Panc1 (cell line): ENCODE results near the gene RAP1GAP. TPM values are rescaled to one million over a fixed set of nuclear protein-coding genes. Genes with fewer than 3 reads are reported as not detected.

Experiments used
- ATAC-seq: fragments of 200-7000 bp; cut with Tn5 transposase; 2 replicates; pipeline ENCODE4 v1.9.1; 2020; ENCODE audit warnings: mild to moderate bottlenecking, moderate library complexity
- BruUV-seq: library from RNA; stranded (reverse); fragments of 400-500 nt; replicated peaks from 2 replicates; lab custom pipeline; 2021; lab: Mats Ljungman, UMichigan
- CTCF ChIA-PET: fragments of 300-600 bp; sonication (Branson Sonifier 250); formaldehyde crosslinking; loops from one replicate; lab custom pipeline; 2022; ENCODE audit warnings: antibody characterized with exemption; lab: Charles Lee
- POLR2A ChIA-PET: fragments of 300-600 bp; sonication (Branson Sonifier 250); formaldehyde crosslinking; loops from one replicate; lab custom pipeline; 2022; ENCODE audit warnings: antibody characterized with exemption; lab: Charles Lee
- DNase-seq: peaks from one replicate; pipeline ENCODE4 v3.0.0-alpha.2; 2010; ENCODE audit warnings: low read depth, low spot score
- H3K27ac ChIP-seq: 2 replicates; pipeline ENCODE4 v1.5.1; 2011; ENCODE audit warnings: mild to moderate bottlenecking, low read length, inconsistent platforms
- H3K27me3 ChIP-seq: fragments of 200-500 bp; sonication (Bioruptor generic); 2 replicates; pipeline ENCODE4 v1.6.0; 2014; ENCODE audit warnings: low read length, inconsistent platforms; ENCODE audit not compliant: control insufficient read depth, insufficient read depth
- H3K36me3 ChIP-seq: fragments of 200-500 bp; sonication (Bioruptor generic); 2 replicates; pipeline ENCODE4 v1.5.1; 2014; ENCODE audit warnings: inconsistent platforms, mild to moderate bottlenecking, low read length, moderate library complexity; ENCODE audit not compliant: control insufficient read depth, insufficient read depth
- H3K4me1 ChIP-seq: 2 replicates; pipeline ENCODE4 v1.5.1; 2011; ENCODE audit warnings: inconsistent platforms, mild to moderate bottlenecking, low read length, moderate library complexity; ENCODE audit not compliant: control insufficient read depth, insufficient read depth
- H3K4me3 ChIP-seq, 2 experiments: 2 replicates each; pipeline ENCODE4 v1.5.1; 2011 to 2012; ENCODE audit warnings: low read depth in 2 of 2, low read length in 2 of 2, mild to moderate bottlenecking in 2 of 2, inconsistent platforms in 1 of 2, moderate library complexity in 1 of 2
- H3K9me3 ChIP-seq: fragments of 200-500 bp; sonication (Bioruptor generic); 2 replicates; pipeline ENCODE4 v1.5.1; 2014; ENCODE audit warnings: low read depth, mild to moderate bottlenecking, inconsistent platforms, low read length, moderate library complexity; ENCODE audit not compliant: control insufficient read depth, insufficient read depth
- POLR2AphosphoS5 ChIP-seq: IDR thresholded peaks from 2 replicates; pipeline ENCODE4 v1.6.1; 2012; ENCODE audit warnings: mild to moderate bottlenecking, low read depth, low read length, moderate library complexity
- SIN3A ChIP-seq: IDR thresholded peaks from 2 replicates; pipeline ENCODE4 v1.6.1; 2012; ENCODE audit warnings: low read depth, mild to moderate bottlenecking, low read length, moderate library complexity, borderline replicate concordance; ENCODE audit not compliant: insufficient read depth
- TCF7L2 ChIP-seq: IDR thresholded peaks from 2 replicates; pipeline ENCODE4 v1.6.1; 2011; ENCODE audit warnings: mild to moderate bottlenecking, low read depth, low read length, inconsistent platforms
- in situ Hi-C: cut with HindIII; loops from 2 replicates; pipeline ENCODE4 v1.10.0; 2016; ENCODE audit warnings: low sequenced_read_pairs, low pct_unique_long_range_greater_than_20kb
- intact Hi-C: fragments of 100-400 bp; cut with micrococcal nuclease; formaldehyde crosslinking; loops from one replicate; pipeline ENCODE4 v1.10.0; 2022; ENCODE audit not compliant: unreplicated experiment
- total RNA-seq: library from RNA; stranded (reverse); gene quantifications from one replicate; pipeline ENCODE4 v1.2.1, GENCODE V29; 2021; ENCODE audit not compliant: unreplicated experiment
- TF ChIP-seq, protein P1 (sequence below): fragments of 450-650 bp; IDR thresholded peaks from 2 replicates; pipeline ENCODE4 v1.5.1; 2017; ENCODE audit warnings: mild to moderate bottlenecking
- TF ChIP-seq, protein P2 (sequence below), 2 experiments: IDR thresholded peaks; 2 replicates each; pipeline ENCODE4 v1.6.1; 2011 to 2012; ENCODE audit warnings: low read depth in 2 of 2, control low read depth in 1 of 2, low read length in 1 of 2, mild to moderate bottlenecking in 1 of 2, moderate library complexity in 1 of 2; ENCODE audit not compliant: insufficient read depth in 1 of 2

RAP1GAP gene
- total RNA-seq, 1 experiment from 2014 or later, result 4.6 TPM

DNA sequence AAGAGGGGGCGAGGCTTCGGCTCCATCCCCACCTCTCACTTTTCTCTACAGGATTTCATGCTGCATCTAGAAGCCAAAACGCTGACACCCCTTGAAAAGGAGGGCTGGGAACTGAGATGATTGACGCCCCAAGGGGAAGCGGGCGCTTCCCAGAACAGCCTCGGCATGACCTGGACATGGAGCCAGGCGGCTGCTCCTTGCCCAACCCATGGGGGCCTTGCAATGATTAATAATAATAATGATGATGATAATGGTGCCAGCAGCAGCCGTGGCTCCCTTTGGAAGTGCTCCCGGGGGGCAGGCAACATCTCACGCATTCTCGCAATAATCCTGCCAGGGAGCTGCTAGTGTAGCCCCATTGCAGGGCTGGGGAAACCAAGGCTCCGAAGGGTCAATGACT, 78.2 kb downstream of the RAP1GAP start:
- Histone ChIP-seq H3K9me3 (no peaks in the 10 kb centered on the region), H3K4me3 (no peak overlapping the region), H3K36me3 (no peaks in the 10 kb centered on the region), H3K27ac (no peak overlapping the region), H3K27me3 (no peaks in the 10 kb centered on the region), H3K4me1 (peaks cover 11% of the 10 kb centered on the region)
- DNase-seq, result no peak
- intact Hi-C loops (loop anchor here (10.0 kb wide), 1 partner anchor 64 kb away; no protein-coding TSS in a partner anchor), in situ Hi-C loops (no loop called here)
- ATAC-seq, result no peak
- CTCF ChIA-PET, result no interaction called here
- POLR2A ChIA-PET, result no interaction called here
- no peak for TF ChIP-seq SIN3A
- TF ChIP-seq, protein P1, sequence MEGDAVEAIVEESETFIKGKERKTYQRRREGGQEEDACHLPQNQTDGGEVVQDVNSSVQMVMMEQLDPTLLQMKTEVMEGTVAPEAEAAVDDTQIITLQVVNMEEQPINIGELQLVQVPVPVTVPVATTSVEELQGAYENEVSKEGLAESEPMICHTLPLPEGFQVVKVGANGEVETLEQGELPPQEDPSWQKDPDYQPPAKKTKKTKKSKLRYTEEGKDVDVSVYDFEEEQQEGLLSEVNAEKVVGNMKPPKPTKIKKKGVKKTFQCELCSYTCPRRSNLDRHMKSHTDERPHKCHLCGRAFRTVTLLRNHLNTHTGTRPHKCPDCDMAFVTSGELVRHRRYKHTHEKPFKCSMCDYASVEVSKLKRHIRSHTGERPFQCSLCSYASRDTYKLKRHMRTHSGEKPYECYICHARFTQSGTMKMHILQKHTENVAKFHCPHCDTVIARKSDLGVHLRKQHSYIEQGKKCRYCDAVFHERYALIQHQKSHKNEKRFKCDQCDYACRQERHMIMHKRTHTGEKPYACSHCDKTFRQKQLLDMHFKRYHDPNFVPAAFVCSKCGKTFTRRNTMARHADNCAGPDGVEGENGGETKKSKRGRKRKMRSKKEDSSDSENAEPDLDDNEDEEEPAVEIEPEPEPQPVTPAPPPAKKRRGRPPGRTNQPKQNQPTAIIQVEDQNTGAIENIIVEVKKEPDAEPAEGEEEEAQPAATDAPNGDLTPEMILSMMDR, result no peak
- TF ChIP-seq, protein P2, sequence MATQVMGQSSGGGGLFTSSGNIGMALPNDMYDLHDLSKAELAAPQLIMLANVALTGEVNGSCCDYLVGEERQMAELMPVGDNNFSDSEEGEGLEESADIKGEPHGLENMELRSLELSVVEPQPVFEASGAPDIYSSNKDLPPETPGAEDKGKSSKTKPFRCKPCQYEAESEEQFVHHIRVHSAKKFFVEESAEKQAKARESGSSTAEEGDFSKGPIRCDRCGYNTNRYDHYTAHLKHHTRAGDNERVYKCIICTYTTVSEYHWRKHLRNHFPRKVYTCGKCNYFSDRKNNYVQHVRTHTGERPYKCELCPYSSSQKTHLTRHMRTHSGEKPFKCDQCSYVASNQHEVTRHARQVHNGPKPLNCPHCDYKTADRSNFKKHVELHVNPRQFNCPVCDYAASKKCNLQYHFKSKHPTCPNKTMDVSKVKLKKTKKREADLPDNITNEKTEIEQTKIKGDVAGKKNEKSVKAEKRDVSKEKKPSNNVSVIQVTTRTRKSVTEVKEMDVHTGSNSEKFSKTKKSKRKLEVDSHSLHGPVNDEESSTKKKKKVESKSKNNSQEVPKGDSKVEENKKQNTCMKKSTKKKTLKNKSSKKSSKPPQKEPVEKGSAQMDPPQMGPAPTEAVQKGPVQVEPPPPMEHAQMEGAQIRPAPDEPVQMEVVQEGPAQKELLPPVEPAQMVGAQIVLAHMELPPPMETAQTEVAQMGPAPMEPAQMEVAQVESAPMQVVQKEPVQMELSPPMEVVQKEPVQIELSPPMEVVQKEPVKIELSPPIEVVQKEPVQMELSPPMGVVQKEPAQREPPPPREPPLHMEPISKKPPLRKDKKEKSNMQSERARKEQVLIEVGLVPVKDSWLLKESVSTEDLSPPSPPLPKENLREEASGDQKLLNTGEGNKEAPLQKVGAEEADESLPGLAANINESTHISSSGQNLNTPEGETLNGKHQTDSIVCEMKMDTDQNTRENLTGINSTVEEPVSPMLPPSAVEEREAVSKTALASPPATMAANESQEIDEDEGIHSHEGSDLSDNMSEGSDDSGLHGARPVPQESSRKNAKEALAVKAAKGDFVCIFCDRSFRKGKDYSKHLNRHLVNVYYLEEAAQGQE (IDR thresholded peaks at IDR 0.05; ENCODE audit: insufficient read depth in 1 of 2, low read depth in 2 of 2, low read length in 1 of 2), result no peak
- no peak for TF ChIP-seq POLR2AphosphoS5
- no peak for TF ChIP-seq TCF7L2
- BruUV-seq, result no TSS peak

DNA sequence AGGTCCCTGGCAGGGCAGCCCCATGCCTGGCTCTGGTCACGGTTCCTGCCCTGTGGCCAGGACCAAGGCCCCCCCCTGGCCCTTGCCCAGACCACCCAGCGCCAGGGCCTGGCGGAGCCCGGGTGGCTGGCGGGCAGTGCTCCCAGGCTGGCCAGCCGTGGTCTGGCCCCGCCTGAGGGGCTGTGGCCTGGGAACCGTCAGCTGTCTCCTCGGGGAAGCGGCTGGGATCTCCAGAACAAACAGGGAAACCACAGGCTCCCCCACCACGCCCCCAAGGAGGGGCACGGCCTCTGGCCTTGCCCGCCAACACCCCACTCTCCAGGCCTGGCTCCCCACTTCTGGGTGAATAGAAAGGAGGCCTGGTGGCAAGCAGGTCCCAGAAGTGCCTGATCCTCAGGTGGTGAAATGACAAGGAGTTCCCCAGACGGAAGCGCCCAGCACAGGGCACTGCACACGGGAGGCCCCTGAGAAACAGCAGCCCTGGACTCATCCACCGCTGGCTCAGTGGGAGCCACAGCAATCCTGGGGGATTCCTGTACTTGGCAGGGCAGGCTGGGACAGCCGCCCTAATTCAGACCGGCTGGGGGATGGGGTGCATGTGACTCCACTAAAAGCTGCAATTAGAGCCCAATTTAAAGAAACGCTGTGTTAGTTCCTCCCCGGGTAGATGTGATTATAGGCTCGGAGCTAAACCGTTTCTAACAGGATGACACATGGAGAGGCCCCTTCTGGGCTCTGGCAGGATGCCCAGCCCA, 78.9 kb downstream of the RAP1GAP start:
- Histone ChIP-seq H3K27me3 (no peaks in the 10 kb centered on the region), H3K27ac (no peak overlapping the region), H3K4me3 (no peak overlapping the region), H3K4me1 (peaks cover 11% of the 10 kb centered on the region), H3K9me3 (no peaks in the 10 kb centered on the region), H3K36me3 (no peaks in the 10 kb centered on the region)
- intact Hi-C loops (loop anchor here (10.0 kb wide), 1 partner anchor 64 kb away; no protein-coding TSS in a partner anchor), in situ Hi-C loops (no loop called here)
- POLR2A ChIA-PET, result no interaction called here
- no peak for ATAC-seq
- CTCF ChIA-PET, result no interaction called here
- DNase-seq, result no peak
- no TSS peak for BruUV-seq
- TF ChIP-seq TCF7L2, result no peak
- TF ChIP-seq, protein P1, result no peak
- TF ChIP-seq SIN3A, result no peak
- TF ChIP-seq, protein P2 (IDR thresholded peaks at IDR 0.05; ENCODE audit: insufficient read depth in 1 of 2, low read depth in 2 of 2, low read length in 1 of 2), result no peak
- TF ChIP-seq POLR2AphosphoS5, result no peak
